Body of pancreas (tissue), 4 donors: Measurements from ENCODE around the gene BMERB1.

Source experiments
- POLR2A ChIP-seq, 3 donors: fragments of 450-650 bp; IDR thresholded peaks; one replicate each; pipeline ENCODE4 v1.6.1; 2016; ENCODE audit warnings: antibody characterized with exemption in 3 of 3, mild to moderate bottlenecking in 2 of 3
- TF ChIP-seq, protein P1 (sequence below), 7 experiments: fragments of 450-650 bp in 4 of 7; fragments of 200-600 bp in 3 of 7; sonication (generic) in 3 of 7; IDR thresholded peaks; one replicate each; pipeline ENCODE4 v1.5.1; 2016 to 2019; ENCODE audit warnings: antibody characterized with exemption in 7 of 7

DNA sequence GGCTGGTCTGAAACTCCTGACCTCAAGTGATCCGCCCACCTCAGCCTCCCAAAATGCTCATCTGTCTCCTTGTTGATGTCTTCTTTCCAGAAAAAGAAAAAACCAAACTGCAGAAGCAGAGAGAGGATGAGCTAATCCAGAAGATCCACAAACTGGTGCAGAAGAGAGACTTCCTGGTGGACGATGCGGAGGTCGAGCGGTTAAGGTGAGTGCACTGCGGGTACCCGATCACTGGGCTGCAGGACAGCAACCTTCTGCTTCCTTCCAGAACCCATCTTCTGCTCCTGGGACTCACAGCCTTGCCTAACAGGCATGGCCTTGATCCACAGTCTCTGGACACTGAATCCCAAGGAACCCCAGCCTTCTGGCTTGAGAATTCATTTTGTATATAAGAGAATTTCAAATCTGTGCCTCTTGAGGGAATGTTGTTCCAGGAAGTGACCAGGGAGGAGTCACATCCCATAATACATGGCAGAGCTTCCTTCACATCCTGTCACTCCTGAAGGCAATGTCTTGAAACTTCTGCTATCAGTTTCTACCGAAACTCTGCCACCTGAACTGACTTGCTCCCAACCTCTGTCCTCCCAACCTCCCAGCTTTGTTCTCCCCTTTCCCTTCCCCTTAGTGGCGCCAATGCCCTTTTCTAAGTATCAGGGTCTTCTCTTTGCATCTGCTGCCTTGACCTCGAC is 146.9 kb downstream of the BMERB1 start:
- no peak for TF ChIP-seq POLR2A (IDR thresholded peaks at IDR 0.05)
- TF ChIP-seq, protein P1, sequence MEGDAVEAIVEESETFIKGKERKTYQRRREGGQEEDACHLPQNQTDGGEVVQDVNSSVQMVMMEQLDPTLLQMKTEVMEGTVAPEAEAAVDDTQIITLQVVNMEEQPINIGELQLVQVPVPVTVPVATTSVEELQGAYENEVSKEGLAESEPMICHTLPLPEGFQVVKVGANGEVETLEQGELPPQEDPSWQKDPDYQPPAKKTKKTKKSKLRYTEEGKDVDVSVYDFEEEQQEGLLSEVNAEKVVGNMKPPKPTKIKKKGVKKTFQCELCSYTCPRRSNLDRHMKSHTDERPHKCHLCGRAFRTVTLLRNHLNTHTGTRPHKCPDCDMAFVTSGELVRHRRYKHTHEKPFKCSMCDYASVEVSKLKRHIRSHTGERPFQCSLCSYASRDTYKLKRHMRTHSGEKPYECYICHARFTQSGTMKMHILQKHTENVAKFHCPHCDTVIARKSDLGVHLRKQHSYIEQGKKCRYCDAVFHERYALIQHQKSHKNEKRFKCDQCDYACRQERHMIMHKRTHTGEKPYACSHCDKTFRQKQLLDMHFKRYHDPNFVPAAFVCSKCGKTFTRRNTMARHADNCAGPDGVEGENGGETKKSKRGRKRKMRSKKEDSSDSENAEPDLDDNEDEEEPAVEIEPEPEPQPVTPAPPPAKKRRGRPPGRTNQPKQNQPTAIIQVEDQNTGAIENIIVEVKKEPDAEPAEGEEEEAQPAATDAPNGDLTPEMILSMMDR (IDR thresholded peaks at IDR 0.05), result no peak
